Pericardium fibroblast (primary cell): ENCODE results near the gene PHOX2A. TPM values are rescaled to one million over a fixed set of nuclear protein-coding genes. Genes with fewer than 3 reads are reported as not detected.

Experiments used
- total RNA-seq: library from RNA; depleted of rRNA; stranded (reverse); fragments of >200 nt; gene quantifications from 2 replicates; pipeline ENCODE4 v1.2.3, GENCODE V29; 2015

Gene PHOX2A
- total RNA-seq, result not detected in 2 replicates

DNA sequence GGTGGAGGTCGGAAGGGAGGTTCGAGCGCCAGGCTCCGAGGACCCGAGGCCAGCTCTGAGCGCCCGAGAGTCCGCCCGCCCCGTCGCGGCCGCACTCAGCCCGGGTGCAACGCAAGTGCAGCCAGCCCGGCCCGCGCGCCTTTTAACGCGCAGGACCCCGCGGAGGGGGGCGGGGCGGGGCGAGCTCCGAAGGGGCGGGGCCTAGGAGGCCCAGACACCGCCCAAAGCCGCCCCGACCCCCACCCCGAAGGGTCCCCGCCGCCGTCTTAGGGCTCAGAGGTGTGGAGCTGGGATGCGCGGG lies at the start of gene PHOX2A:
Gene PHOX2A, minus strand, starts transcription at position 117 of the 301 bp plus-strand sequence. CDS start 172 bp downstream, outside the sequence.

DNA sequence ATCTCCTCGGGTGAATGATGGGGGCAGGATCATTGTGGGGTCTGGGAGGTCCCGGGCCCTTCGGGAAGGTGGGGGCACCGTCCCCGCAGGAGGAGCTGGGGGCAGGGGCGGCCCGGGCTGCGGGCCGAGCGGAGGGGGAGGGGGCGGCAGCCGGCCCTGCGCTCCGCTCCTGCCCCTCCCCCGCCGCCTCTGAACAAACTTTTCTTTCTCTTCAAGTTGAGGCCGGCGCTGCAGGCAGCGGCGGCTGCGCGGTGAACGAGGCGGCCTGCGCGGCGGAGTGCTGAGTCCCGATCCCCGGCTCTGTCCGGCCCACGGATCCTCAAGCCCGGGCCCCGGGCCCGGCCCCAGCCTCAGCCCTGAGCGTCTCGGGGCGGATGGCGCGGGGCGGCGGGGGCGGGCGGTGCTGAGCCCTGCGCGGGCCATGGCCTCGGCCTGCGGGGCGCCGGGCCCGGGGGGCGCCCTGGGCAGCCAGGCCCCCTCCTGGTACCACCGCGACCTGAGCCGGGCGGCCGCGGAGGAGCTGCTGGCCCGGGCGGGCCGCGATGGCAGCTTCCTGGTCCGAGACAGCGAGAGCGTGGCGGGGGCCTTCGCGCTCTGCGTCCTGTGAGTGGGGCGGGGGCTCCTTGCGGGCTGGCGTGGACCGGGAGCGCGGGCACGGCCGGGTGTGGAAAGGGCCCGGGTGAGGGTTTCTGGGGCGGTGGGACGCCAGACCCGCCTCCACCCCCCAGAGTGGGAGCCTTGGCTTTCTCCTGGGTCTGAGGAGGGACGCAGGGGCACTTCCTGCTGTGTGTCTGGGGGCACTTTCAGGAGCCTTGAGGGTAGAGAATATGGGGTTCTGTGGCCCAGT lies 19.2 kb downstream of the PHOX2A start, which contains the start of gene INPPL1:
Gene INPPL1, plus strand, starts transcription at position 204 of the 847 bp plus-strand sequence. Its CDS starts 218 bp downstream, at position 422.

DNA sequence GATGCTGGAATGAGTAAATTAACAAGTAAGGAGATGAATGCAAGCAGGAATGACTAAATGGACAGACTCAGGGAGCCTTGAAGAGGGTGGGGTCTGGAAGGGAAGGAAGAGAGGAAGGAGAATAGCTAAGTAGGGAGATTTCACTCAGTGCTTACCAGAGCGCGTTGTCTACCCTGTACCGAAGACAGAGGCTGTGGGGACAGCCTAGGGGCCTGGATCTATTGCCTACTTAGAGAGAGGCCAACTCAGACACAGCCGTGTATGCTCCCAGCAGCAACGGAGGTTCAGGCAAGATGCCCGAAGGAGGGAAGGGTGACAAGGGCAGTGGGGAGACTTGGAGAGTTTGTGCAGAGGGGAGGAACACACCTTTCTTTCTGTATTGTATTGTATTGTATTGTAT lies 27.3 kb downstream of the PHOX2A start, which contains the start of gene FOLR2:
Gene FOLR2, plus strand, starts transcription at position 157 of the 400 bp plus-strand sequence. CDS start 1,791 bp downstream, outside the sequence.

DNA sequence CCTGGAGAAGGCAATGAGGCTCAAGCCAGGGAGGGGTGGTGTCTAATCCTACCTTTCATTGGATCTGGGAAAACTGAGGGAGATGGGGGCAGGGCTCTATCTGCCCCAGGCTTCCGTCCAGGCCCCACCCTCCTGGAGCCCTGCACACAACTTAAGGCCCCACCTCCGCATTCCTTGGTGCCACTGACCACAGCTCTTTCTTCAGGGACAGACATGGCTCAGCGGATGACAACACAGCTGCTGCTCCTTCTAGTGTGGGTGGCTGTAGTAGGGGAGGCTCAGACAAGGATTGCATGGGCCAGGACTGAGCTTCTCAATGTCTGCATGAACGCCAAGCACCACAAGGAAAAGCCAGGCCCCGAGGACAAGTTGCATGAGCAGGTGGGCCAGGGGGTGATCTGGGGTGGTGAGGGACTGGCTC lies 52.0 kb downstream of the PHOX2A start, which contains the start of gene FOLR1:
Gene FOLR1, plus strand, starts transcription at position 180 of the 421 bp plus-strand sequence. Its CDS starts 34 bp downstream, at position 214.

Other genes with a start within 250 kb of the PHOX2A start
- 0.23 and 1.0 TPM in 2 replicates for gene IL18BP, start 245.3 kb downstream of the PHOX2A start, total RNA-seq
- gene NUMA1, start 163.6 kb downstream of the PHOX2A start, total RNA-seq, result 105 and 128 TPM in 2 replicates
- gene LRRC51, start 163.3 kb downstream of the PHOX2A start, total RNA-seq, result 2.7 and 3.8 TPM in 2 replicates
- gene LAMTOR1, start 140.9 kb downstream of the PHOX2A start, total RNA-seq, result 111 and 179 TPM in 2 replicates
- gene TOMT, start 138.3 kb downstream of the PHOX2A start, total RNA-seq, result not detected in 2 replicates
- gene ANAPC15, start 131.5 kb downstream of the PHOX2A start, total RNA-seq, result 13.7 and 32.2 TPM in 2 replicates
- gene FOLR3, start 108.5 kb downstream of the PHOX2A start, total RNA-seq, result not detected in 2 replicates
- gene FOLR1, start 52.0 kb downstream of the PHOX2A start, total RNA-seq, result 2.5 TPM in 1 of 2 replicates, not detected in the other
- not detected in 2 replicates for gene FOLR2, start 27.4 kb downstream of the PHOX2A start, total RNA-seq
- 71.9 and 76.0 TPM in 2 replicates for gene INPPL1, start 19.4 kb downstream of the PHOX2A start, total RNA-seq
- 13.3 and 21.0 TPM in 2 replicates for gene CLPB, start 190.4 kb upstream of the PHOX2A start, total RNA-seq